ENCODE measurements around the gene MORC3.

The MORC3 gene

DNA sequence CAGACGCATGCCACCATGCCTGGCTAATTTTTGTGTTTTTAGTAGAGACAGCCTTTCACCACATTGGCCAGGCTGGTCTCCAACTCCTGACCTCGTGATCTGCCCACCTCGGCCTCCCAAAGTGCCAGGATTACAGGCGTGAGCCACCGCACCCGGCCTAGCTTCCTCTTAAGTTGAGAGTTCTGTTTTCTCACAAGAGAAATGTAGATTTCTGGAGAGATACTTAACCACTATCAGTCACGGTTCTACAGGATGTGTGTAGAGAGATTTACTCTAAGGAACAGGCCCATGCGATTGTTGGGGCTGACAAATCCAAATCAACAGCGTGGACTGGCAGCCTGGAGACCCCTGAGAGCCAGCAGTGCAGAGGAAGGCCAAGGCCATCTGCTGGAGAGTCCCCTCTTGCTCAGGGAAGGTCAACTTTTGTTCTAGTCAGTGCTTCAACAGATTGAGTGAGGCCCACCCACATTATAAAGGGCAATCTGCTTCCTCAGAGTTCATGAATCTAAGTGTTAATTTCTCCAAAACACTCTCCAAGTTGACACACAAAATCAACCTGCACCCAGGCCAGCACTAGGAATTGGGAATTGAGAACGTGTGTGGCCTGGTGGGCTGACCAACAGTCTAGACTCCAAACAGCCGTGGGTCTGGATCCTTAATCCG is 103.9 kb downstream of the MORC3 start:
- H3K27me3 Mint-ChIP-seq, result no peaks in the 10 kb centered on the region
- H3K4me1 Mint-ChIP-seq, result no peaks in the 10 kb centered on the region
- no peak overlapping the region for H3K4me3 Mint-ChIP-seq
- H3K9me3 Mint-ChIP-seq, result no peaks in the 10 kb centered on the region
- peaks cover 2% of the 10 kb centered on the region for H3K36me3 Mint-ChIP-seq
- H3K27ac Mint-ChIP-seq, result no peak overlapping the region

DNA sequence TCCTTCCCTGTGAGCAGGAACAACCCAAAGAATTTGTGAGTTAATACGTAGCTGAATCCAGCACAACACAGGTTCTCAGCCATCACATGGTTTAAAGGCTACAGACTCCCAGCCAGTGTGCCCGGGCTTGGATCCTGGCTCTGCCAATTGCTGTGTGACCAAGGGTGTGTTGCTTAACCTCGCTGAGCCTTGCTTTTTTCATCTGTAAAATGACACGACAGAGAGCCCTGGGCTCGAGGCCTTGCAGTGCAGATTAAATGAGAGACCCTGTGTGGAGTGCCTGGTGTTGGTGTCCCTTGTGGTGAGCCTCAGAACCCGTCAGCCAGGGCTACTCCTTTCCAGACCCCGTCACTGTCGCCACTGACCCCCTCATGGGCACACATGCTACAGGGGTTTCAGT is 104.6 kb downstream of the MORC3 start:
- Mint-ChIP-seq H3K9me3 (no peaks in the 10 kb centered on the region), H3K36me3 (peaks cover 2% of the 10 kb centered on the region), H3K27ac (no peak overlapping the region), H3K4me3 (no peak overlapping the region), H3K27me3 (no peaks in the 10 kb centered on the region), H3K4me1 (no peaks in the 10 kb centered on the region)

DNA sequence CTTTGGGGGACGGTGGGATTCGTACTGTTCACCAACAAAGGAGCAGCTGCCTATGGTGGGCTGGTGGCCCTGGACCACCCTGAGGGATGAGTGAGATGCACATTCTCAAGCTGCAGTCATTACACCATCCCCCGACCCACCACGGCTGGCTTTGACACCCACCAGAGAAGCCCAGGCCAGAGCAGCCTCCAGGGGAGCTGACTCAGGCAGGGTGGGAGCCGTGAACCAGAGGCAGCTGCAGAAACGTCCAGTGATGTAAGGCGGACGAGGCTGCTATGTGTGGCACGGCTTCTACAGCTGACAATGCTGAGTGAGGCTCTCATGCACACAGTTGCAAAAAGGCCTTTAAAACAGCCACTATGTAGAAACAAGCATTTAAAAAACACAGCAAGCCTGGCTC is 105.3 kb downstream of the MORC3 start:
- Mint-ChIP-seq H3K4me3 (no peak overlapping the region), H3K27me3 (peaks cover 1% of the 10 kb centered on the region), H3K36me3 (peaks cover 1% of the 10 kb centered on the region), H3K27ac (no peak overlapping the region), H3K4me1 (peaks cover 6% of the 10 kb centered on the region), H3K9me3 (no peaks in the 10 kb centered on the region)

Data from activated naive CD4-positive, alpha-beta T cell treated with anti-CD3 and anti-CD28 coated beads, Interleukin-2, amount 50 U/mL, for 24 hours (primary cell).